NCI-H748 treated with DMSO at 0.1 percent for 48 hours (cell line): Measurements from ENCODE around the gene XKR8.

Experiments
- DNase-seq: peaks from one replicate; lab custom pipeline; 2025; lab: John Stamatoyannopoulos, UW

Gene XKR8

DNA sequence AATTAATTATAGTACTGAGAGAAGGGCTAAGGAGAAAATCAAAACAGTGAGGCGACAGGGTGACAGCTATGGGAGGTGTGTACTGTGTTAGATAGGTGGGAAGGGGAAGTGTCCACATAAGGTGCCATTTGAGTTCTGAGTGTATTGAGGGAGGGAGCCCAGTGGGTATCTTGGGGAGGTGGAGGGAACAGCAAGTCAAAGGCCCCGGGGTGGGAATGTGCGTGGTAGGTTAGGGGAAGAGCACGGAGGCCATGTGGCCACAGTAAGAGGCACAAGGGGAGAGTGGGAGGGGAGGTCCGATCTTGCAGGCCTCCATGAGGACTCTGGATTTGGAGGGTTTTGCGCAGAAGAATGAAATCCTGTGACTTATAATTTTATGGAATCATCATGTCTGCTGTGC is 3.0 kb upstream of the XKR8 start:
- no peak for DNase-seq

DNA sequence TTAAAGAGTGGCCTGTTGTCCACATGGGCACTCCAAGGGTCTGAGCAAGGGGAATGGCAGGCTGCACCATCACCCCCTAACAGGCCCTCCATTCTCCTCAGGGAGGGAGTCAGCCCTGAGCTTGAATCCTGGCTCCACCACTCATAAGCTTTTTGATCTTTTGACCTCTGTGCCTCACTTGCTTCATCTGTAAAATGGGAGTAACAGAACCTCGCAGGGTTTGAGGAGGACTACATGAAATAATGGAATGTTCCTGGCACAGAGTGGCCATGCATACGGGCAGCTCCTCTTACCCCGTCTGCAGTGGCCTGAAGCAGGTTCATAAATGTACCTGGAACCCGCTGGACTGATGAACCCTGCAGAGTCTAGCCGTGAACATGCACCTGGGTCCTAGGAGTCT is 2.1 kb upstream of the XKR8 start:
- no peak for DNase-seq

DNA sequence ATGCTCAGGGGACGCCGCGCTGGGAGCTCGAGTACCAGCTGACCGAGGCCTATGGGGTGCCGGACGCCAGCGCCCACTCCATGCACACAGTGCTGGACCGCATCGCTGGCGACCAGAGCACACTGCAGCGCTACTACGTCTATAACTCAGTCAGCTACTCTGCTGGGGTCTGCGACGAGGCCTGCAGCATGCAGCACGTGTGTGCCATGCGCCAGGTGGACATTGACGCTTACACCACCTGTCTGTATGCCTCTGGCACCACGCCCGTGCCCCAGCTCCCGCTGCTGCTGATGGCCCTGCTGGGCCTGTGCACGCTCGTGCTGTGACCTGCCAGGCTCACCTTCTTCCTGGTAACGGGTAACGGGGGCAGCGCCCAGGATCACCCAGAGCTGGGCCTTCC is 1.3 kb upstream of the XKR8 start:
- DNase-seq: no peak

DNA sequence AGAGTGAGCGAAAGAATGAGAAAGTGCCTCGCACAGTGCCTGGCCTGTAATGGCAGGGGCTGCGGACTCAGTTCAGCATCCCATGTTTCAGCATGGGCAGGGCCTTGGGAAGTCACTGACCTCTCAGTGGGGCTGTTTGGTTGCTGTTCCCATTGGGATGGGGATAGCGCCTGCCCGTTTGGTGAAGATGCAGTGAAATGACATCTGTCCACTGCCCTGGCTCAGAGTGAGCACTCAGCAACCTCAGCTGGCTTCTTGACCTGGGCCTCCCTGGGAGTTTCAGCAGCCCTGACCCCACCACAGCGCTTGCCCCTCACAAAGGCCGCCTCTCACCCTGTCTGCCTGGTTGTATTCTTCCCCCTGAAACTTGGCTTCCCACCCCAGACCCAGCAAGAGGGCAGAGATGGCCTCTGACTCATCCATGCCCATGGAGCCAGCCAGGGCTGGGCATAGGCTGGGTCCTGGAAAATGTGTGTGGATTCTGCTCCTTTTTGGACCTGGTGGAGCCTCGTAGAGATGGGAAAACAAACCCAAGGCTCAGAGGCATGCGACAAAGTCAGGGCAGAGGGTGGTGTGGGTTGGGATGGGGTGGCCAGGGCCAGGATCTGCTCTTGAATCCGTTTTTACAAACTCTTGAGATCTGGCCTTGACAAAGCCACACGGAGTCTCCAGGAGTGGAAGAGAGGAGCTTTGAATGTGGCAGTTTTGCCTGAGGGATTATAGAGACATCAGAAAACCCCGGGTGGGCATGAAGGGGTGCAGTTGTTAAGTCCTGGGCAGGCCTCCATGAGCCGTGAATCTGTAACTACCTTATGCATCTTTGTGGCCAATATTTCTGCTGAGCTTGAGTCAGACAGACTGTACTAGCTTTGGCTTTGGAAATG is 1.2 kb downstream of the XKR8 start:
- DNase-seq: no peak

DNA sequence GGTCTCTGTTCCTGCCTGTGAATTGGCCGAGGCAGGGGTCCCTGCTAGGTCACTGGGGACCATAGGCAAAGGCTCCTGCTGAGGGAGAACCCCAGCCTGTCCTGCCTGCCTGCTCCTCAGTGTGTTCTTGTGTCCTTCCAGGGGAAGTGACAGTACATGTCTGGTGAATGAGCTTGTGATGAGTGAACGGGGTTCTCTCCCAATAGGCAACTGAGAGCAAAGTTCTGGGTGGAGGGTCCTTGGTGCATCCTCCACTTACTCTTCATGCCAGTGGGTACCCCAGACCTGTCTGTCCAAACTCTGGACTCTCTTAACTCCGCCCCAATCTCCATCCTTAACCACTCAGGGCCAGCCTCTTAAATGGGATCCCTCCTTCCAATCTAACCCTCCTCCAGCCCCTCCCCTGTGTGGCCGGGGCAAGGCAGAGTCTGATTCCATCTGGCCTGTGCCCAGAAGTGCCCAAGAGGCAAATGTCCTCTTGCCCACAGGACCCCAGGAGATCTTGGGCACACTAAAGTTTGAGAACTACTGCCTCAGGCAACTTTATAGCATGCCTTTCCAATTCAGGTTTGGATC is 2.0 kb downstream of the XKR8 start:
- no peak for DNase-seq

DNA sequence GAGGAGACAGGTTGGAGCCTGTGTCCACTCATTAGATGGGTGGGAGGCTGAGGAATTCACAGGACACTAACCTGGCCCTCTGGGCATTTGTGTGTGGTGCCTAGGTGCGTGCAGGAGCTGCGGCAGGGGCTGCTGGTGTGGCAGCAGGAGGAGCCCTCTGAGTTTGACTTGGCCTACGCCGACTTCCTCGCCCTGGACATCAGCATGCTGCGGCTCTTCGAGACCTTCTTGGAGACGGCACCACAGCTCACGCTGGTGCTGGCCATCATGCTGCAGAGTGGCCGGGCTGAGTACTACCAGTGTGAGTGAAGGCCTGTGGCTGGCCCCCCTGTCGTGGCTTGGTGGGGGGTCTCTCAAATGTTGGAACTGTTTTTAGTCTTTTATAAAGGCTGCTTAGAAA is 3.6 kb downstream of the XKR8 start:
- no peak for DNase-seq

DNA sequence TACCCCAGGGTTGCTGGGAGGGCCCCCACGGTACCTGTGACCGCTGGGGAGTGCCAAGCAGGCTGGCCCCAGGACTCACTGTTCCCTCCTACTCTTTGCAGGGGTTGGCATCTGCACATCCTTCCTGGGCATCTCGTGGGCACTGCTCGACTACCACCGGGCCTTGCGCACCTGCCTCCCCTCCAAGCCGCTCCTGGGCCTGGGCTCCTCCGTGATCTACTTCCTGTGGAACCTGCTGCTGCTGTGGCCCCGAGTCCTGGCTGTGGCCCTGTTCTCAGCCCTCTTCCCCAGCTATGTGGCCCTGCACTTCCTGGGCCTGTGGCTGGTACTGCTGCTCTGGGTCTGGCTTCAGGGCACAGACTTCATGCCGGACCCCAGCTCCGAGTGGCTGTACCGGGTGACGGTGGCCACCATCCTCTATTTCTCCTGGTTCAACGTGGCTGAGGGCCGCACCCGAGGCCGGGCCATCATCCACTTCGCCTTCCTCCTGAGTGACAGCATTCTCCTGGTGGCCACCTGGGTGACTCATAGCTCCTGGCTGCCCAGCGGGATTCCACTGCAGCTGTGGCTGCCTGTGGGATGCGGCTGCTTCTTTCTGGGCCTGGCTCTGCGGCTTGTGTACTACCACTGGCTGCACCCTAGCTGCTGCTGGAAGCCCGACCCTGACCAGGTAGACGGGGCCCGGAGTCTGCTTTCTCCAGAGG is 6.8 kb downstream of the XKR8 start:
- no peak for DNase-seq

DNA sequence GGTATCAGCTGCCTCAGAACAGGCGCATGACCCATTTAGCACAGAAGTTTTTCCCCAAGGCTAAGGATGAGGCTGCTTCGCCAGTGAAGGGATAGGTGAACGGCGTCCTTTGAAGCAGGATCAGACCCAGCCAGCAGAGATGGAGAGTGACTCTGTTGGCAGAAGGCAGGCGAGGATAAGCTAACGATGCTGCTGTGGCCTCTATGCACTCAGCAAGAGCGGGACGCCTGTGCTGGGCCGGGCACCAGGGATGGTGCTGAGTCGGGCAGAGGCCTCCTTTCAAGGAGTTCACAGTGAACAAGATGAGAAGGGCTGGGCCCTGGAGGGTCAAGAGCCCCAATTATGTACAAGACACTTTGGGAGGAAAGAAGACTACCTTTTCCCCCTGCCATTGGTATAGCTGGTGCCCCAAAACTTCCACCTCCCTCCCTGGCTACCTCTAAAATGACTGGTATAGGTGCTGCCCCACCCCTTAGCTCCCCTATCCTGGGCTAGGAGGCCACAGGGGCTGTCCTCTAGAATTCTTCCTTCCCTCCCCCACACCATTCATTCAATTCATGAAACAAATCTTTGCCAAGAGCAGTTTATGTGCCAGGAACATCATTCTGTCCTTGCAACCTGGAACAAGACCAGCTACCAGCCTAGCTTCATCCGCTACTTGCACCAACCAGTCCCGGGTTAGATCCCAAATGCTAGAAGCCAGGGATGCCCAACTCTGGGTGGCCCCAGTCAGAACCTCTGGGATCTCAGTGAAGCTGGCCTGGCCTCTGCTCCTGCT is 7.5 kb downstream of the XKR8 start:
- no peak for DNase-seq

DNA sequence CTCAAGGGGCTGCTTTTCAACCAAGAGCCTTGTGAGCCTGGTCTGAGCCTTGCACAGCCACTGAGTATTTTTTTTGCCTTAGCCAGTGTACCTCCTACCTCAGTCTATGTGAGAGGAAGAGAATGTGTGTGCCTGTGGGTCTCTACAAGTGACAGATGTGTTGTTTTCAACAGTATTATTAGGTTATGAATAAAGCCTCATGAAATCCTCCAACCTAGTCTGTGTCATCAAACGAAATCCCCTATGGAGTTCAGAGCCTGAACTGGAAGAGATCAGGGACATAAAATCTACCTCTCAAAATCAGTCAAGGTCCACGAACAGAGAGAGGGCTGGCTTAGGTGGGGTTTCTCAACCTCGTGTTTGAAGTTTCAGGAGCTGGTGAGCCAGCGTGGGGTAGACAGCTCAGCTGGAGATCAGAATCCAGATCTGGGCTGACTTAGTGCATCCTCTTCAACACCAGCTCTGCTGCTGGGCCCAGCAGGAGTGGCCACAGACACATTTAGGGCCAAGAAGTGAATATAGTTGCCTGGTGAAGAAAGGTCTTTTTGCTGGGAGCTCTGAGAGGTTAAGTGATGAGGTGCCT is 8.2 kb downstream of the XKR8 start:
- DNase-seq: no peak

DNA sequence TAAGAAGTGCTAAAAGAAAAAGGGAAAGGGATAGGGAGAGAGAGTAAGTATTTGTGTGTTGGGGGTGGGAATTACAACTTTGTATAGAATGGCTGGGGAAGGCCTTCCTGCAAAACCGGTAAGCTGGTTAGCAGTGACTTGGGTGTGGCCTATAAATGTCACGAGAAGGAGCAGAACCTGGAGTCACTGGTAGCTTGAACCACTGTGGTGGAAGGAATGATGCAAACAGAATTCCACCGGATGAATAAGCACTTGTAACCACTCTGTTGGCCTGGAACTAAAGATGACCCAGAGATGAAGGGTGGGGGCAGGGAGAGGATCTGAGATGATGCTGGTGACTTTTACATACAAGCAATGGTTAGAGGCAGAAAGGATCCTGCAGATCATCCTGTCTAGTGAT is 8.9 kb downstream of the XKR8 start:
- DNase-seq: no peak

DNA sequence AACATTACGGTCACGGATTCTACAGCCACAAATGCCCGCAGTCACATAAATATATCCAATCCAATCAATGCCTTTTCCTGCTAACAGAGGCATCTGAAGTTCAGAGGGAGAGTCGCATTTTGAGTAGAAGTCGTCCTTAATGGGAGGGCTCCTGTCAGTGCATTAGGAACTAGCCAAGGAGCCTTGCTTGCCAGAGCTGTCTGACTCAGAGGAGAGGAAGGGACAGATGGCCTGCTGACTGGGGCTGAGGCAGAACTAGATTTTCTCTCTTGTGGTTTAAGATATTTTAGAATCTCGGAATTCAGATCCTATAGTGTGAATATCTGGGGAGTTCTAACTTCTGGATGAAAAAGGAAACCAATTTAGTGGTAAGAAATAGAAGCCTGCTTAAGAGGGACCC is 10.6 kb downstream of the XKR8 start:
- DNase-seq: no peak

DNA sequence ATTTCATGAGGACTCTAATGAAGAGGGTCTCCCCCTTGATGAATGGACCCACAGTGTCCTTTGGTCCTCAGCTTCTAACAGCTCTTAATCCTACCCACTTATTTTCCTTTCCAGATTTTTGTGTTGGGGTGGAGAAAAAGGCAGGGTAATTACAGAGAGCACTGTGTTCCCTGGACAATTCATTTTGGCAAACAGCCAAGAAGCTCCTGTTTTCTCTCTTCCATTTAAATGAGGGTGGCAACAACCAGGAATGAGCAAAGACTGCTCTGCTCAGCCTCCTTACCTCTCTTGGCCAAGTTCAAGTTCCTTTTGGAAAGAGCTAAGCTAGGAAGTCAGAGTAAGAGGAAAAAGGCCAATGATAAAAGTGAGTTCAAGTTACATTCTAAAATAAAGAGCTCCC is 11.9 kb downstream of the XKR8 start:
- DNase-seq: peak; percentile 5

DNA sequence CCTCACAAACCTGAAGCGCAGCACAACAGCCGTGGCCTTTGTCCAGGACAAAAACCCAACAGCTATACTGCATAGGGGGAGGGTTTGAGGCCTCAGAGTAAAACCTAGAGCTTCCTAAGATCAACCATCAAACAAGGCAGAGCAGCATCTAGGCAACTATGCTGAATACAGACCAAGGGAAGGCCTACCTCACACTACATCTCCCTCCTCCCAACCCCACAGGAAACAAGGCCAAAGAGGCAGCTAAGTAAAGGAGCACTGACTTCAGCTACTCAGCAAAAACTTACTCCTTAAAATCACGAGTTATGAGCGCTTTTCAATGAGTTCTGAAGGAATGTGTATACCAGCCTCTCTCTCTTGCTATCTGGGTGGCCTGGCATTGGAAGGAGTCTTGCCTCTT is 12.4 kb downstream of the XKR8 start:
- no peak for DNase-seq

DNA sequence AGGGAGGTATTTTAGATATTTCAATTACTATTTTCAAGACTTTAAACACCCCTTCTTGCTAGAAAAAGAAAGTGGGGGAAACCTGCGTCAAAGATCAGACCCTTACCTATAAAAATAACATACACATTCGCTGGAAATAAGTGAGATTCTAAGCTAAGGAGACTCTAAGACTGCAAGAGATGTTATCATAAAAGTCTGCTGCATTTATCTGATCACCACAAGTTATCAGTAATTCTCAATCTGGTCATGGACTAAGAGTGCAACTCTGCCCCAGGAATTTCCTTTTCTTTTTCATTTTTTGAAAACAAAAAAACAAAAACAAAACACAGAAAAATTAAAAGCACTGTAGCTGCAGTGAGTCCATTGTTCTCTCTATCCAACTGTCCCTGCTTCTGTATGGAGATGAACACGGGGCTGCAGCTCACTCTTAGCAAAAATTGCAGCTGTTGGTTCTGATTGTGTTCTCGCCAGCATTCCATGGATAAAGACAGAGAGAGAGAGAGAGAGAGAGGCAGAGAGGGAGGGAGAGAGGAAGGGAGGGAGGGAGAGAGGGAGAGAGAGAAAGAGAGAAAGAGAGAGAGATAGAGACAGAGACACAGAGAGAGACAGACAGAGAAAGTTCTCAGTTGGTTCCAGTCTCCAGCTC is 14.1 kb downstream of the XKR8 start:
- no peak for DNase-seq

DNA sequence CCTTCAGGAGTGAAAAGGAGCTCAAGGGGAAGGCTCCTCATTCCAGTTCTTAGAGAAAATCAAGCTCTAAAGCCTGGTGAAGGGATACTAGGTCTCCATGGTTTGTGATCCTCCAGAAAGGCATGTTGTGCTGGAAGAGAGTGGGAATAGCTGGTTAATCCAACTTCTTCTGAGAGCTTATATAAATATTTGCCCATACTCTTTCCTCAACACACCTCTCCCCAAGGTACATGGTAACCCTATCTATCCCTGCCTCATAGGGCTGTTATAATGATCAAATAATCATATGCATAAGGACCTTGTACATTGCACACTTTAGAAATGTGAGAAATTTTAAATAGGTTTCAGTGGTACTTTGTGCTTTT is 14.6 kb downstream of the XKR8 start:
- DNase-seq: no peak

DNA sequence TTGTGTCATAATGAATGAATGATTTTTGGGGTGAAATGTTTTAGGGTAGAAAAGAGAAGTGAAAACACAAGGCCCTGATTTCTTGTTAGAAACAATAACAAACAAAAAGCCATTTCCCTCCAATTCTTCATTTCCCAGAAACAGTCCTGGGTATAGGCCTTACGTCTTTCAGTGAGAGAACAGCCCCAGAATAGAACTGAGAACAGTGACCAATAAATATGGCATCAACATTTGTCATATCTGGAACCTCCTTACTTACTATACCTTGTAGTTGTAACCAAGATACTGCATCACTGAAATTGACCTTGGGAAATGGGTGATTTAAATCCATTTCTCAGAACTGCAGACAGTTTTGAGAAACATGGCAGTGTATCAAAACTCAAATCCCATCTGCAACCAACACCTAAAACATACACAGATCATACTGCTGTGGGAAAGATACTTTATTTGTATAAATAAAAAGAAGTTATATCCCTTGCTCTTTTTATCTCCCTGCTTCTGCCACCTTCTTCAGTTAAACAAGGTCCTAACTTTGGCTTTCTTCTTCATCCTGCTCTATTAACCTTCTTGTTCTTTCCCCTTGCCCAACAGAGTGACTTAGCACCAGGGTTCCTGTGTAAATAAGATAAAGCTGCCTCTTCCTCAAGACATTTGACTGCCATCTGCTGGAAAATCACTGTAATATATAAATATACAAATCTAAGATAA is 19.5 kb downstream of the XKR8 start:
- no peak for DNase-seq

DNA sequence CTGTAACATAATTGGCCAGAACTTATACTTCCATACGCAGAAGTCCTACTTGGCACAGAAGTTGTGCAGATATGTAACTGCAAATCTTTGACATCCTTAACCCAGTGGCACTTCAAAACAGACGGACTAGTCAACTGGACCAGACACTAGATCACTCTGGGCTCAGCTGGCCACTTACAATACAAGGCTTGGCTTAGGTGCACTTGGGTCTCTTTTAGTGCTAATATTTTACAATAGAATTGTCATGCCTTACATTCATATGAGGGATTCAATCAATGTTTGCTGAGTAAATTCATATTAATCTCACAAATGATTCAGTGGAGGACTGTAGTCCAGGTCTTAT is 20.1 kb downstream of the XKR8 start:
- DNase-seq: no peak

DNA sequence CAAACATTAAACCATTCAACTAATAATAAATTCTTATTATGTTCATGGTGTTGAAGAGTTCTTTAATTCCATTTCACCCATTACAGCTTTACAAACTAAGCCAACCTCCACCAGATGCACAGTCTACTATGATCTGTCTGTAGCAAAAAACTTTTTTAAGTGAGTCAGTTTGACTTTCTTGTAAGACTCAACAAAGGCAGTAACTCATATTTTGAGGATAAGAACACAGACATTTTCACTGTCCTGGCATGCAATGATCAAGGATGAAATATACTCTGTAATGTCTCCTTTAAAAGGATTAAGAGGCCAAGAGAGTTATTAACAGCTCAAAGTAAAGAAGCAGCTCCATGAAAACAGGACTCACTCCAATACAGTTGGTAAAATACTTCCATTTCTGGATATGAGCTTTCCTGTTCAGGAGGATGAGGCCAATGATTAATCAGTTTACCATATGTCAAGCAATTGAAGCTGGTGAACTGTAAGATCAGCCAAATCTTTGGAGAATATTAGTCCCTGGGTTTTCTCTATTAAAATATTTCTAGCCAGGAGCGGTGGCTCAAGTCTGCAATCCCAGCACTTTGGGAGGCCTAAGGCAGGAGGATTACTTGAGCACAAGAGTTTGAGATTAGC is 20.6 kb downstream of the XKR8 start:
- DNase-seq: no peak

DNA sequence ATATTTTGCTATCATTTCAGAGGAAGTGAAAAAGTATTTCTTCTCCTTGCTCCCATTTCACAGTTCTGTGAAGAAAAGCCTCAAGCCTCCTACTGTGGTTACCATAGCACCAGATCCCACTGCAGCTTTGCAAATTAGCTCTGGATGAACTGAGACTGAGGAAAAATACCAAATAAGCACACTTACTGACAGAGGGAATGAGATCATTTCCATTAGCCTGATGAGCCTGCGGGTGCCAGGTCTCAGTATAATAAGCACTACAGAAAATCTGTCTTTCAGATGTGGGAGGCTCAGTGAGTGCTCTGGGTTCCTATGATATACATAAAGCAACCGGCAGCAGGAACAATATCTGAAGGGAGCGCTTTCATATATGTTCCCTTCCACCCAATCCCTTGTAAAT is 21.4 kb downstream of the XKR8 start:
- no peak for DNase-seq

DNA sequence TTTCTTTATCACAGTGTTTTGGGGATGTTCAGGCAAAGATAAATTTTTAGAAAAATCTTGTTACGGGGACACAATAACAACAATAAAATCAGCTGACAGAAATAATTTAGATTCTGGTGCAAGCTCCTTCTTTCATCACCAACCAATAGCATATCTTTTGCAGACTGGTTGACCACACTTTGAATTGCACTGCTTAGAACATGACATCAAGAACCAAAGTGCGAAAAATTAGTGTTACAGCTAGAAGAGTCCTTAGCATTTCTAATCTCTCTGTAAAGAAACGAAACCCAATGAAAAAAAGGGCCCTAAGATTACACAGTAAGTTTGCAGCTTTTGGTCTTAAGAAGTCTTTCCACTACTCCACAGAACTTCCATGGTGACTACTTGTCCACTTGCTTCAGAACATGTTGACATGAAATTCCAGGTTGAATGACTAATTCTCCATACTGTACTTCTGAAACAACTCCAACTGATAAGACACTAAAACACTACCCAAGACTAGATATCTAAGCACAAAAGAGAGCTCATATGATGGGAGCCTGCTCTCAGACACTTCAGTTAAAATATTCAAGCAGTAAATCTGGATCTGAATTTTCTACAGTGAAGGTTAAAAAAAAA is 31.3 kb downstream of the XKR8 start:
- no peak for DNase-seq
